Measurements from ENCODE around the gene PPP1R15A. TPM values are rescaled to one million over a fixed set of nuclear protein-coding genes. Genes with fewer than 3 reads are reported as not detected.

Gene PPP1R15A
- total RNA-seq, 1 experiment from 2014 or later, result 17.0 TPM

DNA sequence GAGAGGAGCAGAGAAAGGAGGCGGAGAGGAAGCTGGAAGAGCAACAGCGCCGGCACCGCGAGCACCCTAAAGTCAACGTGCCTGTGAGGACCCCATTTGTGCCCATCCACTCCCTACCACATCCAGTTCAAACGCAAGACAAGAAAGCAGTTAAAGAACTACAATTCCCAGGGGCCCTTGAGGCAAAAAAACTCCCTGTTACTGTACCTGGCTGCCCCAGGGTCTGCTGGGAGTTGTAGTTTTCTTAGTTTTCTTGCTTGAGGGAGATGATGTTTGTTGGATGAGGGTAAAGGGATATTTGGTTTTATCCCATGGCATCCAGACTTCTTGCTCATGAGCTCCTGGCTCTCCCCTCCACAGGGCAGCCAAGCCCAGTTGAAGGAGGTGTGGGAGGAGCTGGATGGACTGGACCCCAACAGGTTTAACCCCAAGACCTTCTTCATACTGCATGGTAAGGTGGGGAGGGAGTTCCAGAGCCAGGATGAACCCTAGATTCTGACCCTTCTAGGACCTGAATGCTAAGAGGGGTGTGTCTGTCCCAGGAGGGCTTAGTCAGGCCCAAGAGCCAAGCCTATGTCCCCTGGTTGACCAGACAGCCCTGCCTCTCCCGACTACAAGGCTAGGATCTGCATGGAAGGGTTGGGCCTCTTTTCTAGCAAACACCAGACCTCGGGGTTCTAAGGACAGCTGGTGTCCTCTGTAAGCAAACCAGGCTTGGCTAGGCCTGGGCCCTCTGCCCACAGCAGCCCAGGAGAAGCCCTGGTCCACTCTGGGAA, 41.1 kb downstream of the PPP1R15A start (continued):
- TF ChIP-seq, protein P1, sequence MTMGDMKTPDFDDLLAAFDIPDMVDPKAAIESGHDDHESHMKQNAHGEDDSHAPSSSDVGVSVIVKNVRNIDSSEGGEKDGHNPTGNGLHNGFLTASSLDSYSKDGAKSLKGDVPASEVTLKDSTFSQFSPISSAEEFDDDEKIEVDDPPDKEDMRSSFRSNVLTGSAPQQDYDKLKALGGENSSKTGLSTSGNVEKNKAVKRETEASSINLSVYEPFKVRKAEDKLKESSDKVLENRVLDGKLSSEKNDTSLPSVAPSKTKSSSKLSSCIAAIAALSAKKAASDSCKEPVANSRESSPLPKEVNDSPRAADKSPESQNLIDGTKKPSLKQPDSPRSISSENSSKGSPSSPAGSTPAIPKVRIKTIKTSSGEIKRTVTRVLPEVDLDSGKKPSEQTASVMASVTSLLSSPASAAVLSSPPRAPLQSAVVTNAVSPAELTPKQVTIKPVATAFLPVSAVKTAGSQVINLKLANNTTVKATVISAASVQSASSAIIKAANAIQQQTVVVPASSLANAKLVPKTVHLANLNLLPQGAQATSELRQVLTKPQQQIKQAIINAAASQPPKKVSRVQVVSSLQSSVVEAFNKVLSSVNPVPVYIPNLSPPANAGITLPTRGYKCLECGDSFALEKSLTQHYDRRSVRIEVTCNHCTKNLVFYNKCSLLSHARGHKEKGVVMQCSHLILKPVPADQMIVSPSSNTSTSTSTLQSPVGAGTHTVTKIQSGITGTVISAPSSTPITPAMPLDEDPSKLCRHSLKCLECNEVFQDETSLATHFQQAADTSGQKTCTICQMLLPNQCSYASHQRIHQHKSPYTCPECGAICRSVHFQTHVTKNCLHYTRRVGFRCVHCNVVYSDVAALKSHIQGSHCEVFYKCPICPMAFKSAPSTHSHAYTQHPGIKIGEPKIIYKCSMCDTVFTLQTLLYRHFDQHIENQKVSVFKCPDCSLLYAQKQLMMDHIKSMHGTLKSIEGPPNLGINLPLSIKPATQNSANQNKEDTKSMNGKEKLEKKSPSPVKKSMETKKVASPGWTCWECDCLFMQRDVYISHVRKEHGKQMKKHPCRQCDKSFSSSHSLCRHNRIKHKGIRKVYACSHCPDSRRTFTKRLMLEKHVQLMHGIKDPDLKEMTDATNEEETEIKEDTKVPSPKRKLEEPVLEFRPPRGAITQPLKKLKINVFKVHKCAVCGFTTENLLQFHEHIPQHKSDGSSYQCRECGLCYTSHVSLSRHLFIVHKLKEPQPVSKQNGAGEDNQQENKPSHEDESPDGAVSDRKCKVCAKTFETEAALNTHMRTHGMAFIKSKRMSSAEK (CRISPR knock-in tag; IDR thresholded peaks at IDR 0.05; ENCODE audit: borderline replicate concordance), result no peak
- no peak for TF ChIP-seq RELA (CRISPR knock-in tag; IDR thresholded peaks at IDR 0.05; ENCODE audit: borderline replicate concordance)

DNA sequence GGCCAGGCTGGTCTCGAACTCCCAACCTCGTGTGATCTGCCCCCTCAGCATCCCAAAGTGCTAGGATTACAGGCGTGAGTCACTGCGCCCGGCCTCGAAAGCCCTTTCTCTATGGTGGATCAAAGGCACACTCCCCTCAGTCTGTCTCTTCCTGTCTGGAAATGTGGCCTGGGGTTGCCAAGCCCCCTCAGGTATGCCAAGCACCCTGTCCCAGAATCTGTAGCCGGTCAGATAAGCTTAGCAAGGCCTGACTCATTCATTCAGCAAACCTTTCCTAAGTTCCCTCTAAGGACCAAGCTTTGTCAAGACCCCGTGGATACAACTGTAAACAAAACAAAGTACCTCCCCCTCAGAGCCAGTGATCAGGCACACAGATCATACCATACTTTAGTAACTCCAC, 42.0 kb downstream of the PPP1R15A start:
- Mint-ChIP-seq H3K9me3 (no peaks in the 10 kb centered on the region), H3K36me3 (peaks cover 50% of the 10 kb centered on the region), H3K4me3 (no peak overlapping the region), H3K27ac (no peak overlapping the region), H3K27me3 (ENCODE audit: low read depth) (no peaks in the 10 kb centered on the region), H3K4me1 (no peaks in the 10 kb centered on the region)
- ChIA-PET POLR2A (no interaction called here), CTCF (interaction anchor here (1.4 kb wide), 1 partner anchor 85 kb away, joined by 3 read pairs; no protein-coding TSS in a partner anchor)
- no peak for TF ChIP-seq GTF2I (CRISPR knock-in tag; conservative IDR thresholded peaks at IDR 0.05)
- TF ChIP-seq, protein P2, sequence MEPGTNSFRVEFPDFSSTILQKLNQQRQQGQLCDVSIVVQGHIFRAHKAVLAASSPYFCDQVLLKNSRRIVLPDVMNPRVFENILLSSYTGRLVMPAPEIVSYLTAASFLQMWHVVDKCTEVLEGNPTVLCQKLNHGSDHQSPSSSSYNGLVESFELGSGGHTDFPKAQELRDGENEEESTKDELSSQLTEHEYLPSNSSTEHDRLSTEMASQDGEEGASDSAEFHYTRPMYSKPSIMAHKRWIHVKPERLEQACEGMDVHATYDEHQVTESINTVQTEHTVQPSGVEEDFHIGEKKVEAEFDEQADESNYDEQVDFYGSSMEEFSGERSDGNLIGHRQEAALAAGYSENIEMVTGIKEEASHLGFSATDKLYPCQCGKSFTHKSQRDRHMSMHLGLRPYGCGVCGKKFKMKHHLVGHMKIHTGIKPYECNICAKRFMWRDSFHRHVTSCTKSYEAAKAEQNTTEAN (CRISPR knock-in tag; IDR thresholded peaks at IDR 0.05), result no peak
- TF ChIP-seq MYBL2 (CRISPR knock-in tag; IDR thresholded peaks at IDR 0.05), result no peak
- no peak for TF ChIP-seq ETV6 (CRISPR knock-in tag; IDR thresholded peaks at IDR 0.05)
- TF ChIP-seq, protein P3, sequence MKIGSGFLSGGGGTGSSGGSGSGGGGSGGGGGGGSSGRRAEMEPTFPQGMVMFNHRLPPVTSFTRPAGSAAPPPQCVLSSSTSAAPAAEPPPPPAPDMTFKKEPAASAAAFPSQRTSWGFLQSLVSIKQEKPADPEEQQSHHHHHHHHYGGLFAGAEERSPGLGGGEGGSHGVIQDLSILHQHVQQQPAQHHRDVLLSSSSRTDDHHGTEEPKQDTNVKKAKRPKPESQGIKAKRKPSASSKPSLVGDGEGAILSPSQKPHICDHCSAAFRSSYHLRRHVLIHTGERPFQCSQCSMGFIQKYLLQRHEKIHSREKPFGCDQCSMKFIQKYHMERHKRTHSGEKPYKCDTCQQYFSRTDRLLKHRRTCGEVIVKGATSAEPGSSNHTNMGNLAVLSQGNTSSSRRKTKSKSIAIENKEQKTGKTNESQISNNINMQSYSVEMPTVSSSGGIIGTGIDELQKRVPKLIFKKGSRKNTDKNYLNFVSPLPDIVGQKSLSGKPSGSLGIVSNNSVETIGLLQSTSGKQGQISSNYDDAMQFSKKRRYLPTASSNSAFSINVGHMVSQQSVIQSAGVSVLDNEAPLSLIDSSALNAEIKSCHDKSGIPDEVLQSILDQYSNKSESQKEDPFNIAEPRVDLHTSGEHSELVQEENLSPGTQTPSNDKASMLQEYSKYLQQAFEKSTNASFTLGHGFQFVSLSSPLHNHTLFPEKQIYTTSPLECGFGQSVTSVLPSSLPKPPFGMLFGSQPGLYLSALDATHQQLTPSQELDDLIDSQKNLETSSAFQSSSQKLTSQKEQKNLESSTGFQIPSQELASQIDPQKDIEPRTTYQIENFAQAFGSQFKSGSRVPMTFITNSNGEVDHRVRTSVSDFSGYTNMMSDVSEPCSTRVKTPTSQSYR (CRISPR knock-in tag; IDR thresholded peaks at IDR 0.05), result no peak
- TF ChIP-seq SP1 (CRISPR knock-in tag; conservative IDR thresholded peaks at IDR 0.05), result no peak
- TF ChIP-seq, protein P4, sequence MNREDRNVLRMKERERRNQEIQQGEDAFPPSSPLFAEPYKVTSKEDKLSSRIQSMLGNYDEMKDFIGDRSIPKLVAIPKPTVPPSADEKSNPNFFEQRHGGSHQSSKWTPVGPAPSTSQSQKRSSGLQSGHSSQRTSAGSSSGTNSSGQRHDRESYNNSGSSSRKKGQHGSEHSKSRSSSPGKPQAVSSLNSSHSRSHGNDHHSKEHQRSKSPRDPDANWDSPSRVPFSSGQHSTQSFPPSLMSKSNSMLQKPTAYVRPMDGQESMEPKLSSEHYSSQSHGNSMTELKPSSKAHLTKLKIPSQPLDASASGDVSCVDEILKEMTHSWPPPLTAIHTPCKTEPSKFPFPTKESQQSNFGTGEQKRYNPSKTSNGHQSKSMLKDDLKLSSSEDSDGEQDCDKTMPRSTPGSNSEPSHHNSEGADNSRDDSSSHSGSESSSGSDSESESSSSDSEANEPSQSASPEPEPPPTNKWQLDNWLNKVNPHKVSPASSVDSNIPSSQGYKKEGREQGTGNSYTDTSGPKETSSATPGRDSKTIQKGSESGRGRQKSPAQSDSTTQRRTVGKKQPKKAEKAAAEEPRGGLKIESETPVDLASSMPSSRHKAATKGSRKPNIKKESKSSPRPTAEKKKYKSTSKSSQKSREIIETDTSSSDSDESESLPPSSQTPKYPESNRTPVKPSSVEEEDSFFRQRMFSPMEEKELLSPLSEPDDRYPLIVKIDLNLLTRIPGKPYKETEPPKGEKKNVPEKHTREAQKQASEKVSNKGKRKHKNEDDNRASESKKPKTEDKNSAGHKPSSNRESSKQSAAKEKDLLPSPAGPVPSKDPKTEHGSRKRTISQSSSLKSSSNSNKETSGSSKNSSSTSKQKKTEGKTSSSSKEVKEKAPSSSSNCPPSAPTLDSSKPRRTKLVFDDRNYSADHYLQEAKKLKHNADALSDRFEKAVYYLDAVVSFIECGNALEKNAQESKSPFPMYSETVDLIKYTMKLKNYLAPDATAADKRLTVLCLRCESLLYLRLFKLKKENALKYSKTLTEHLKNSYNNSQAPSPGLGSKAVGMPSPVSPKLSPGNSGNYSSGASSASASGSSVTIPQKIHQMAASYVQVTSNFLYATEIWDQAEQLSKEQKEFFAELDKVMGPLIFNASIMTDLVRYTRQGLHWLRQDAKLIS (CRISPR knock-in tag; IDR thresholded peaks at IDR 0.05; ENCODE audit: borderline replicate concordance), result no peak
- TF ChIP-seq, protein P5, sequence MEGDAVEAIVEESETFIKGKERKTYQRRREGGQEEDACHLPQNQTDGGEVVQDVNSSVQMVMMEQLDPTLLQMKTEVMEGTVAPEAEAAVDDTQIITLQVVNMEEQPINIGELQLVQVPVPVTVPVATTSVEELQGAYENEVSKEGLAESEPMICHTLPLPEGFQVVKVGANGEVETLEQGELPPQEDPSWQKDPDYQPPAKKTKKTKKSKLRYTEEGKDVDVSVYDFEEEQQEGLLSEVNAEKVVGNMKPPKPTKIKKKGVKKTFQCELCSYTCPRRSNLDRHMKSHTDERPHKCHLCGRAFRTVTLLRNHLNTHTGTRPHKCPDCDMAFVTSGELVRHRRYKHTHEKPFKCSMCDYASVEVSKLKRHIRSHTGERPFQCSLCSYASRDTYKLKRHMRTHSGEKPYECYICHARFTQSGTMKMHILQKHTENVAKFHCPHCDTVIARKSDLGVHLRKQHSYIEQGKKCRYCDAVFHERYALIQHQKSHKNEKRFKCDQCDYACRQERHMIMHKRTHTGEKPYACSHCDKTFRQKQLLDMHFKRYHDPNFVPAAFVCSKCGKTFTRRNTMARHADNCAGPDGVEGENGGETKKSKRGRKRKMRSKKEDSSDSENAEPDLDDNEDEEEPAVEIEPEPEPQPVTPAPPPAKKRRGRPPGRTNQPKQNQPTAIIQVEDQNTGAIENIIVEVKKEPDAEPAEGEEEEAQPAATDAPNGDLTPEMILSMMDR (IDR thresholded peaks at IDR 0.05), result no peak
- no peak for TF ChIP-seq ZNF232 (CRISPR knock-in tag; IDR thresholded peaks at IDR 0.05)
- TF ChIP-seq SMAD3 (CRISPR knock-in tag; IDR thresholded peaks at IDR 0.05; ENCODE audit: borderline replicate concordance), result no peak
- no peak for TF ChIP-seq KAT7 (CRISPR knock-in tag; IDR thresholded peaks at IDR 0.05; ENCODE audit: borderline replicate concordance)
- TF ChIP-seq SMAD4 (CRISPR knock-in tag; IDR thresholded peaks at IDR 0.05), result no peak
- TF ChIP-seq, protein P6, sequence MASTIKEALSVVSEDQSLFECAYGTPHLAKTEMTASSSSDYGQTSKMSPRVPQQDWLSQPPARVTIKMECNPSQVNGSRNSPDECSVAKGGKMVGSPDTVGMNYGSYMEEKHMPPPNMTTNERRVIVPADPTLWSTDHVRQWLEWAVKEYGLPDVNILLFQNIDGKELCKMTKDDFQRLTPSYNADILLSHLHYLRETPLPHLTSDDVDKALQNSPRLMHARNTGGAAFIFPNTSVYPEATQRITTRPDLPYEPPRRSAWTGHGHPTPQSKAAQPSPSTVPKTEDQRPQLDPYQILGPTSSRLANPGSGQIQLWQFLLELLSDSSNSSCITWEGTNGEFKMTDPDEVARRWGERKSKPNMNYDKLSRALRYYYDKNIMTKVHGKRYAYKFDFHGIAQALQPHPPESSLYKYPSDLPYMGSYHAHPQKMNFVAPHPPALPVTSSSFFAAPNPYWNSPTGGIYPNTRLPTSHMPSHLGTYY (CRISPR knock-in tag; IDR thresholded peaks at IDR 0.05), result no peak
- no peak for TF ChIP-seq ESRRA (CRISPR knock-in tag; IDR thresholded peaks at IDR 0.05; ENCODE audit: borderline replicate concordance)
- no peak for TF ChIP-seq ZNF416 (CRISPR knock-in tag; IDR thresholded peaks at IDR 0.05)
- ATAC-seq, result no peak
- no peak for DNase-seq (ENCODE audit: low spot score)
